H1 (cell line): ENCODE data around the gene FAM210A. TPM values are rescaled to one million over a fixed set of nuclear protein-coding genes. Genes with fewer than 3 reads are reported as not detected.

ENCODE experiments used
- ASH2L ChIP-seq: fragments of 200-600, 300-600 bp; sonication (generic); IDR thresholded peaks from one replicate; pipeline ENCODE4 v1.7.1; 2017; ENCODE audit warnings: low read length
- GTF2F1 ChIP-seq: IDR thresholded peaks from 2 replicates; pipeline ENCODE4 v1.6.1; 2012; ENCODE audit warnings: low read depth, low read length, improper control_type of control experiment, borderline replicate concordance
- KDM1A ChIP-seq: fragments of 200-600, 300-600 bp; sonication (generic); IDR thresholded peaks from 2 replicates; pipeline ENCODE4 v1.7.1; 2016; ENCODE audit warnings: mild to moderate bottlenecking, low read length, borderline replicate concordance
- polyA plus RNA-seq, 7 experiments: library from polyadenylated mRNA; depleted of rRNA in 3 of 7; stranded (reverse) in 5 of 7; unstranded in 2 of 7; fragments of >200 nt in 5 of 7; fragments of 200-250 nt in 2 of 7; gene quantifications; 1 replicate in 5 of 7; 2 replicates in 1 of 7; 4 replicates in 1 of 7; pipeline versions ENCODE4 v1.2.1 to v1.2.3, GENCODE V29; 2011 to 2013; ENCODE audit warnings: missing spikeins in 2 of 7, mixed read lengths in 2 of 7
- total RNA-seq: library from RNA; stranded (reverse); fragmentation: NEBNext Ultra II Directional; extraction: Animal tissue kit (Norgen Biotek cat#: 25700); gene quantifications from 2 replicates; pipeline ENCODE4 v1.2.1, GENCODE V29; 2021

The FAM210A gene
- total and polyA plus RNA-seq, 2 of the 8 experiments (the other 6 are each of a cell fraction or from before 2014, with no cell fraction given): 8.2 to 25.4 TPM

GRCh38 chr18:13716916-13717315 is 9.4 kb downstream of the FAM210A start (continued):
- TF ChIP-seq KDM1A (no peak), ASH2L (no peak), GTF2F1 (no peak)
